ENCODE data around the gene ATP6V1G1. TPM values are rescaled to one million over a fixed set of nuclear protein-coding genes. Genes with fewer than 3 reads are reported as not detected.

The ATP6V1G1 gene
- total RNA-seq, 1 experiment from 2014 or later = 119 TPM

GRCh38 chr9:114602620-114603019, 15.1 kb downstream of the ATP6V1G1 start:
- Histone ChIP-seq H2BK120ac (ENCODE audit: low read depth, low read length, poor library complexity, severe bottlenecking) (no peak overlapping the region), H3K9me3 (ENCODE audit: control insufficient read depth, low read depth, low read length) (no peaks in the 10 kb centered on the region), H3K27me3 (ENCODE audit: insufficient read depth, low read length) (no peaks in the 10 kb centered on the region), H3T11ph (ENCODE audit: low read length) (no peak overlapping the region), H3K79me1 (ENCODE audit: insufficient read depth, low read depth, low read length, poor library complexity, severe bottlenecking) (peaks cover under 1% of the 10 kb centered on the region), H4K8ac (replicated peaks; ENCODE audit: insufficient read length, low read depth, low read length) (no peak overlapping the region), H2BK20ac (ENCODE audit: low read depth, low read length, poor library complexity, severe bottlenecking) (no peak overlapping the region), H3K79me2 (ENCODE audit: insufficient read depth, low read length) (no peaks in the 10 kb centered on the region), H2AFZ (ENCODE audit: low read length) (no peak overlapping the region), H3K4me1 (ENCODE audit: insufficient read depth, low read length) (no peaks in the 10 kb centered on the region), H3K27ac (ENCODE audit: insufficient read length, low read depth, low read length) (no peak overlapping the region), H3K18ac (ENCODE audit: insufficient read length, low read depth, low read length) (no peak overlapping the region), H3K56ac (ENCODE audit: insufficient read length, low read depth, low read length) (no peak overlapping the region), H3K4ac (ENCODE audit: low read depth, low read length) (no peak overlapping the region), H3K23me2 (ENCODE audit: insufficient read length, low read depth, low read length, poor library complexity, severe bottlenecking) (no peaks in the 10 kb centered on the region), H2AK5ac (ENCODE audit: insufficient read length, low read length) (no peak overlapping the region), H4K5ac (ENCODE audit: insufficient read length, low read depth, low read length) (no peak overlapping the region), H4K91ac (ENCODE audit: insufficient read length, low read depth, low read length) (no peak overlapping the region), H2BK5ac (ENCODE audit: insufficient read length, low read length) (no peak overlapping the region), H3K4me2 (ENCODE audit: insufficient read depth, insufficient read length, low read length) (no peak overlapping the region), H4K20me1 (ENCODE audit: control insufficient read depth, insufficient read depth, insufficient read length) (no peaks in the 10 kb centered on the region), H3K23ac (ENCODE audit: insufficient read length, low read depth, low read length) (no peak overlapping the region), H2BK15ac (ENCODE audit: low read depth, low read length) (no peak overlapping the region), H3K14ac (ENCODE audit: insufficient read depth, low read length) (no peak overlapping the region), H3K9ac (ENCODE audit: extremely low read depth, insufficient read length, low read length) (no peak overlapping the region), H2BK12ac (ENCODE audit: insufficient read length, low read depth, low read length) (no peak overlapping the region)
- Mint-ChIP-seq H3K9me3 (peaks cover 9 to 12% of the 10 kb centered on the region in 2 experiments), H3K27me3 (ENCODE audit: low read depth) (peaks cover 4% of the 10 kb centered on the region), H3K27ac (no peak overlapping the region), H3K4me3 (no peak overlapping the region), H3K36me3 (ENCODE audit: insufficient read depth in 1 of 3, low read depth in 3 of 3) (peaks cover 40 to 45% (median 42%) of the 10 kb centered on the region in 3 experiments), H3K4me1 (no peaks in the 10 kb centered on the region)
- TF ChIP-seq CTCF (conservative IDR thresholded peaks at IDR 0.05) = no peak
- DNase-seq = no peak
- no CpG with 5 or more reads among the region's 5 CpGs for WGBS (ENCODE audit: extremely low coverage, insufficient read length, low lambda C conversion rate)
